ENCODE data around the gene LCN1.

The LCN1 gene

DNA sequence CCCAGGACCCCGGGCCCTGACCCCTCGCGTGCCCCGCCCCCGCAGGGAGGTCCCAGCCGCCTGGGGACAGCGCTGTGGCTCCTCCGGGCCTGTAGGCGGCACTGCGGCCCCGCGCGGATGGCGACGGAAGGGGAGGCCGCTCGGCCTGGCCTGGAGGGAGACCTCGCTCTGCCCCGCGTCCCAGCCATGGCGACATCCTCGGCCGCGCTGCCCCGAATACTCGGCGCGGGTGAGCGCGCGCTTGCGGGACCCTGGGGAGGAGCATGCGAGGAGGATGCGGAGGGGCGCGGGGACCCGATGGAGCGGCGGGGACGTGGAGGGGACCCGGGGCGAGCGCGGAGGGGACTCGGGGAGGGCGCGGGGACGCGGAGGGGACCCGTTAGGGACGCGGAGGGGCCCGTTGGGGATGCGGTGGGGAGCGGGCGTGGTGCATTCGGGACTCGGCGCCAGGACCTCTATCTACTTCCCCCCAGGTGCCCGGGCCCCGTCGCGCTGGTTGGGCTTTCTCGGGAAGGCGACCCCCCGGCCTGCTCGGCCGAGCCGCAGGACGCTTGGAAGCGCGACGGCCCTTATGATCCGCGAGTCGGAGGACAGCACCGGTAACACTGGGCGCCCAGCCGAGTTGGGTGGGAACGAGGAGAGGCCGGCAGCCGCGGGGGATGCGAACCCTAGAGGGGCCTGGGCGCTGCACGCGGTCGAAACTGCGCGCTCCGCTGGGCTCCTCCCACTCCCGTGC lies 20.5 kb upstream of the LCN1 start, which contains the start of gene MRPS2:
TSS of gene MRPS2 (plus strand) at position 158 of the 736 bp plus-strand sequence. CDS start at position 187, 29 bp downstream.
- H3K4me3 ChIP-seq (ENCODE audit: low read length), result peak within 1 kb of the TSS; percentile 90
- H3K36me3 ChIP-seq (replicated peaks; ENCODE audit: insufficient read depth, low read length), result peaks cover 3% of the 10 kb centered on the region; the same call in 1 of the 2 replicates
- H3K79me2 ChIP-seq (ENCODE audit: low read length), result peaks cover 33% of the 10 kb centered on the region
- TF ChIP-seq, protein P1, sequence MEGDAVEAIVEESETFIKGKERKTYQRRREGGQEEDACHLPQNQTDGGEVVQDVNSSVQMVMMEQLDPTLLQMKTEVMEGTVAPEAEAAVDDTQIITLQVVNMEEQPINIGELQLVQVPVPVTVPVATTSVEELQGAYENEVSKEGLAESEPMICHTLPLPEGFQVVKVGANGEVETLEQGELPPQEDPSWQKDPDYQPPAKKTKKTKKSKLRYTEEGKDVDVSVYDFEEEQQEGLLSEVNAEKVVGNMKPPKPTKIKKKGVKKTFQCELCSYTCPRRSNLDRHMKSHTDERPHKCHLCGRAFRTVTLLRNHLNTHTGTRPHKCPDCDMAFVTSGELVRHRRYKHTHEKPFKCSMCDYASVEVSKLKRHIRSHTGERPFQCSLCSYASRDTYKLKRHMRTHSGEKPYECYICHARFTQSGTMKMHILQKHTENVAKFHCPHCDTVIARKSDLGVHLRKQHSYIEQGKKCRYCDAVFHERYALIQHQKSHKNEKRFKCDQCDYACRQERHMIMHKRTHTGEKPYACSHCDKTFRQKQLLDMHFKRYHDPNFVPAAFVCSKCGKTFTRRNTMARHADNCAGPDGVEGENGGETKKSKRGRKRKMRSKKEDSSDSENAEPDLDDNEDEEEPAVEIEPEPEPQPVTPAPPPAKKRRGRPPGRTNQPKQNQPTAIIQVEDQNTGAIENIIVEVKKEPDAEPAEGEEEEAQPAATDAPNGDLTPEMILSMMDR (IDR thresholded peaks at IDR 0.05; ENCODE audit: low read length), result peak; percentile 78
- TF ChIP-seq EZH2phosphoT487 (IDR thresholded peaks at IDR 0.05; ENCODE audit: low read length) (no peak), EZH2 (optimal IDR thresholded peaks at IDR 0.05; ENCODE audit: low read depth, low read length) (no peak)
- H3K4me1 ChIP-seq (ENCODE audit: low read length), result peaks cover 10% of the 10 kb centered on the region
- peaks cover 38% of the 10 kb centered on the region for H3K27me3 ChIP-seq (replicated peaks; ENCODE audit: insufficient read depth, low read length)
- H3K4me2 ChIP-seq (ENCODE audit: low read depth, low read length), result peak within 1 kb of the TSS; percentile 97
- no peaks in the 10 kb centered on the region for H3K9me2 ChIP-seq (replicated peaks; ENCODE audit: insufficient read depth, low read length)
- H3K27ac ChIP-seq (ENCODE audit: low read length), result peak within 1 kb of the TSS; percentile 57; the same call in 1 of the 2 replicates
- H4K20me1 ChIP-seq (ENCODE audit: insufficient read depth, low read length), result no peaks in the 10 kb centered on the region; the same call in 1 of the 2 replicates
- DNase-seq, result peak; percentile 90
- H3F3A ChIP-seq (ENCODE audit: insufficient read depth, low read length), result no peaks in the 10 kb centered on the region
- peak within 1 kb of the TSS; percentile 89 for H3K9ac ChIP-seq (ENCODE audit: low read length)
- H3K9me3 ChIP-seq (replicated peaks; ENCODE audit: insufficient read depth, low read length), result no peaks in the 10 kb centered on the region
- peak within 1 kb of the TSS; percentile 90 for H2AFZ ChIP-seq (ENCODE audit: low read length)

DNA sequence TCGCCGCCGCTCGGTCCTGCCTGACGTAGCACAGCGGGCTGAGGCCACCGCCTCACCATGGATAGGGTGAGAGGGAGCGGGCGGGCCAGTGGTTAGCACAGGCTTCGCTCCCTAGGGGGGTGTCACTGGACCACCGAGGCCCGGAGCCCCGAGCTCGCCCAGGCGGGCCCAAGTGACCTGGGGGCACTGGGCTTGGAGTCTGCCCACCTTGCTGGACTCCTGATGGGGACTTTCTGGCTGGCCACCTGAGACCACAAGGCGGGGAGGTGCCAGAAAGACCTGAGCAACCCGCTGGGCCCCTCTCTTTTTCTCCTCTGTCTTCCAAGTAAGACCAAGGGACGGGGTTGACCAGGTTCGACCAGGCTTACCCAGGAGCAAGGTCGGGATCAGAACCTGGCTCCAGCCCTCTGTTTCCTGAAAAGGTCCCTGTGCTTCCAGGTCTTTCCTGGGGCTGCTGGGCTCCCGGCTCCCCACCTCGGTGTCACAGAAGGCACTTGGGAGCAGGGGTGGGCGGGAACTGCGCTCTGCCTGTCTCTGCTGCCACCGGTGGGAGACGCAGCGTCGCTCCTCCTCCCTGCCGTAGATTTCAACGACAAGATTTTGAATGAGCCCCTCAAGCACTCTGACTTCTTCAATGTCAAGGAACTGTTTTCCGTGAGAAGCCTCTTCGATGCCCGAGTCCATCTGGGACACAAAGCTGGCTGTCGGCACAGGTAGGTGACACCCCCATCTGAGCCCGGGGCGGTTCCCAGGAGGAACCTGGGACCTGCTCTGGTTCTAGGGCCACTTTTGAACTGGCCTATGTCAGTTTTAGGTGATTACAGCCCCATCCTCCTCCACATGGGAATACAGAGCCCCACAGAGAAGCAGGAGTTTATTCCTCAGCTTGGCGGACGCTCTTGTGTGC lies 19.7 kb upstream of the LCN1 start:
- peaks cover 3% of the 10 kb centered on the region; the same call in 1 of the 2 replicates for H3K36me3 ChIP-seq (replicated peaks; ENCODE audit: insufficient read depth, low read length)
- H3K9ac ChIP-seq (ENCODE audit: low read length), result peak overlapping the region; percentile 89
- H3K4me2 ChIP-seq (ENCODE audit: low read depth, low read length), result peak overlapping the region; percentile 97
- peak overlapping the region; percentile 90 for H2AFZ ChIP-seq (ENCODE audit: low read length)
- DNase-seq, result no peak
- peak overlapping the region; percentile 90 for H3K4me3 ChIP-seq (ENCODE audit: low read length)
- peaks cover 33% of the 10 kb centered on the region for H3K79me2 ChIP-seq (ENCODE audit: low read length)
- TF ChIP-seq EZH2 (optimal IDR thresholded peaks at IDR 0.05; ENCODE audit: low read depth, low read length) (no peak), EZH2phosphoT487 (IDR thresholded peaks at IDR 0.05; ENCODE audit: low read length) (no peak)
- TF ChIP-seq, protein P1 (IDR thresholded peaks at IDR 0.05; ENCODE audit: low read length), result no peak
- no peaks in the 10 kb centered on the region; the same call in 1 of the 2 replicates for H4K20me1 ChIP-seq (ENCODE audit: insufficient read depth, low read length)
- no peaks in the 10 kb centered on the region for H3F3A ChIP-seq (ENCODE audit: insufficient read depth, low read length)
- no peaks in the 10 kb centered on the region for H3K9me2 ChIP-seq (replicated peaks; ENCODE audit: insufficient read depth, low read length)
- peaks cover 10% of the 10 kb centered on the region for H3K4me1 ChIP-seq (ENCODE audit: low read length)
- peak overlapping the region; percentile 57; the same call in 1 of the 2 replicates for H3K27ac ChIP-seq (ENCODE audit: low read length)
- H3K27me3 ChIP-seq (replicated peaks; ENCODE audit: insufficient read depth, low read length), result peaks cover 29% of the 10 kb centered on the region
- H3K9me3 ChIP-seq (replicated peaks; ENCODE audit: insufficient read depth, low read length), result no peaks in the 10 kb centered on the region

DNA sequence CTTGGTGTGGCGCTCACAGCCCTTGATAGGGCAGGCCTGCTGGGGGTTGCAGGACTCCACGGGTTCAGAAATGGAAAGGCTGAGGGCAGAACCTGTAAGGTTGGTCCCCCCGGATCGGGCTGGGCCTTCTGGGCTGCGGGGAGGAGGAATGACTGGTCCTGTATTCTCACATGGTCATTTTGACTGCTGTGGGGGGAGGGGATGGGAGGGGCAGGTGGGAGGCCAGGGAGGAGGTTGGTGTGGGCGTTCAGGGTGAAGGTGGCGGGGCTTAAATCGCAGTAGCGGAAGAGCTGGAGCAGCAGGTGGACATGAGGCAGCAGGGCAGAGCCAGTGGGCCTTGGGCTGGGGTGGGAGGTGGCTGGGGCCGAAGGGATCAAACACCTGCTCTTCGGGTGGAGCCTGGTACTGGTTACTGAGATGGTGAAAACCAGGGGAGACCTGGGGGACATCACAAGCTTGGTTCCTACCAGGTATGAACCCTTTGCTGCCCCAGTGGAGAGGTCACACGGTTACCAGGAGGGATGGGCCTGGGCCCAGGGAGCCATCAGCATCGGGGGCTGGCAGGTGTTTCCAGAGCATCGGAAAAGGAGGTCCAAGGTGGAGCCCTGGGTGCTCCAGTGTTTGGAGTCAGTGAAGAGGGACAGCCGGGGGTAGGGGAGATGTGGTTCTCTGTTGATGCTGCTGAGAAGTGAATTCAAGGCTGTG lies 18.9 kb upstream of the LCN1 start:
- Histone ChIP-seq H3K27me3 (replicated peaks; ENCODE audit: insufficient read depth, low read length) (peaks cover 22% of the 10 kb centered on the region), H3K36me3 (replicated peaks; ENCODE audit: insufficient read depth, low read length) (peaks cover 3% of the 10 kb centered on the region; the same call in 1 of the 2 replicates), H4K20me1 (ENCODE audit: insufficient read depth, low read length) (no peaks in the 10 kb centered on the region; the same call in 1 of the 2 replicates)

More for the DNA sequence above, 18.9 kb upstream of the LCN1 start:
- H3K9ac ChIP-seq (ENCODE audit: low read length), result 0 out of 2 replicates have a peak overlapping the region, but pooled peaks have one; percentile 89
- H3F3A ChIP-seq (ENCODE audit: insufficient read depth, low read length), result no peaks in the 10 kb centered on the region
- no peaks in the 10 kb centered on the region for H3K9me3 ChIP-seq (replicated peaks; ENCODE audit: insufficient read depth, low read length)
- H3K4me1 ChIP-seq (ENCODE audit: low read length), result peaks cover 10% of the 10 kb centered on the region
- H2AFZ ChIP-seq (ENCODE audit: low read length), result no peak overlapping the region
- no peak overlapping the region for H3K27ac ChIP-seq (ENCODE audit: low read length)
- H3K4me3 ChIP-seq (ENCODE audit: low read length), result peak overlapping the region; percentile 90; the same call in 1 of the 2 replicates
- peak overlapping the region; percentile 97 for H3K4me2 ChIP-seq (ENCODE audit: low read depth, low read length)
- peaks cover 33% of the 10 kb centered on the region for H3K79me2 ChIP-seq (ENCODE audit: low read length)
- no peaks in the 10 kb centered on the region for H3K9me2 ChIP-seq (replicated peaks; ENCODE audit: insufficient read depth, low read length)
- no peak for DNase-seq
- TF ChIP-seq, protein P1 (IDR thresholded peaks at IDR 0.05; ENCODE audit: low read length), result no peak
- TF ChIP-seq EZH2 (optimal IDR thresholded peaks at IDR 0.05; ENCODE audit: low read depth, low read length), result no peak
- no peak for TF ChIP-seq EZH2phosphoT487 (IDR thresholded peaks at IDR 0.05; ENCODE audit: low read length)

Data from MM.1S (cell line).